ENCODE results near the gene MATK.

MATK gene

GRCh38 chr19:3785451-3785937, 687 bp downstream of the MATK start:
- no peak overlapping the region for H3K27ac ChIP-seq
- no peak for TF ChIP-seq ZFX (IDR thresholded peaks at IDR 0.05)
- TF ChIP-seq, protein P1, sequence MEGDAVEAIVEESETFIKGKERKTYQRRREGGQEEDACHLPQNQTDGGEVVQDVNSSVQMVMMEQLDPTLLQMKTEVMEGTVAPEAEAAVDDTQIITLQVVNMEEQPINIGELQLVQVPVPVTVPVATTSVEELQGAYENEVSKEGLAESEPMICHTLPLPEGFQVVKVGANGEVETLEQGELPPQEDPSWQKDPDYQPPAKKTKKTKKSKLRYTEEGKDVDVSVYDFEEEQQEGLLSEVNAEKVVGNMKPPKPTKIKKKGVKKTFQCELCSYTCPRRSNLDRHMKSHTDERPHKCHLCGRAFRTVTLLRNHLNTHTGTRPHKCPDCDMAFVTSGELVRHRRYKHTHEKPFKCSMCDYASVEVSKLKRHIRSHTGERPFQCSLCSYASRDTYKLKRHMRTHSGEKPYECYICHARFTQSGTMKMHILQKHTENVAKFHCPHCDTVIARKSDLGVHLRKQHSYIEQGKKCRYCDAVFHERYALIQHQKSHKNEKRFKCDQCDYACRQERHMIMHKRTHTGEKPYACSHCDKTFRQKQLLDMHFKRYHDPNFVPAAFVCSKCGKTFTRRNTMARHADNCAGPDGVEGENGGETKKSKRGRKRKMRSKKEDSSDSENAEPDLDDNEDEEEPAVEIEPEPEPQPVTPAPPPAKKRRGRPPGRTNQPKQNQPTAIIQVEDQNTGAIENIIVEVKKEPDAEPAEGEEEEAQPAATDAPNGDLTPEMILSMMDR (conservative IDR thresholded peaks at IDR 0.05), result no peak

GRCh38 chr19:3784607-3785450, 1.4 kb downstream of the MATK start:
- TF ChIP-seq, protein P1 (conservative IDR thresholded peaks at IDR 0.05), result no peak
- TF ChIP-seq ZFX (IDR thresholded peaks at IDR 0.05), result no peak
- no peak overlapping the region for H3K27ac ChIP-seq

- TF ChIP-seq, protein P1 (conservative IDR thresholded peaks at IDR 0.05), result no peak; the same call in 1 of the 2 replicates
- TF ChIP-seq ZFX (IDR thresholded peaks at IDR 0.05), result no peak
- no peak overlapping the region for H3K27ac ChIP-seq
Observed at GRCh38 chr19:3783660-3784584, 2.3 kb downstream of the MATK start.

DNA sequence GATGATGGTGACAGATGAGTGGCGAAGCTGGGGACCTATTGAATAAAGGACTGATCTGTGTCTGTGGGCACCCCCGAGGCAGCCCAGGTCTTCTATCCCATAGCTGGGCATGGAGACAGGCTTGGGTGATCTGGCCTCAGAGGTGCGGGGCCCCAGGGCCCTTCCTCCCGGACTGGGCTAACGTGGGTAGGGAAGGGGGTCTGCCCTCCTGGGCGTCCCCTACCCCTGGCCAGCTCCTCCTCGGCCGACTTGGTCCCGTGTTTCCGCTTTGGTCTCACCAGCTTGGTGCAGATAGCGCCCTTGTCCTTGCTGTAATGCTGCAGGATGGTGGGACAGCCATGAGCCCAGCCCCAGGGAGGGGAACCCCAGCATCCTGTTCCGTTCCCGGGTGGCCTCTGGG, 3.3 kb downstream of the MATK start:
- TF ChIP-seq, protein P1 (conservative IDR thresholded peaks at IDR 0.05), result no peak
- TF ChIP-seq ZFX (IDR thresholded peaks at IDR 0.05), result no peak
- H3K27ac ChIP-seq, result no peak overlapping the region

- no peak overlapping the region for H3K27ac ChIP-seq
- TF ChIP-seq ZFX (IDR thresholded peaks at IDR 0.05), result 0 out of 2 replicates have a peak, but pooled peaks have one; percentile 8
- TF ChIP-seq, protein P1 (conservative IDR thresholded peaks at IDR 0.05), result no peak
Observed at GRCh38 chr19:3782330-3782729, 3.9 kb downstream of the MATK start.

- no peak overlapping the region for H3K27ac ChIP-seq
- TF ChIP-seq, protein P1 (conservative IDR thresholded peaks at IDR 0.05), result no peak
- no peak for TF ChIP-seq ZFX (IDR thresholded peaks at IDR 0.05)
Observed at GRCh38 chr19:3781603-3782002, 4.6 kb downstream of the MATK start.

All from C4-2B (cell line).